ENCODE results near the gene PNKP. TPM values are rescaled to one million over a fixed set of nuclear protein-coding genes. Genes with fewer than 3 reads are reported as not detected.

The PNKP gene
- total and polyA plus RNA-seq, 2 of the 8 experiments (the other 6 are each of a cell fraction or from before 2014, with no cell fraction given) = 45.8 to 105 TPM

GRCh38 chr19:49837009-49837310, 30.4 kb downstream of the PNKP start:
- Histone ChIP-seq H2AK5ac (ENCODE audit: low read depth, low read length) (no peak overlapping the region), H3K4me2 (ENCODE audit: insufficient read depth in 1 of 2, low read depth in 2 of 2, low read length in 2 of 2) (no peak overlapping the region), H3K9ac (replicated peaks in 1 of 4; ENCODE audit: extremely low read depth in 1 of 4, low read depth in 3 of 4, low read length in 3 of 4) (no peak overlapping the region), H3K36me3 (ENCODE audit: control insufficient read depth in 2 of 4, insufficient read depth in 4 of 4, low read length in 3 of 4) (peaks cover 11 to 38% (median 28%) of the 10 kb centered on the region in 4 experiments; a peak in 6 of 8 replicates), H2BK15ac (ENCODE audit: low read length) (no peak overlapping the region), H3K4ac (replicated peaks; ENCODE audit: insufficient read length, low read depth, low read length) (no peak overlapping the region), H3K56ac (replicated peaks; ENCODE audit: insufficient read length, low read depth, low read length) (no peak overlapping the region), H2BK120ac (replicated peaks; ENCODE audit: low read depth, low read length) (no peak overlapping the region), H3K23me2 (ENCODE audit: low read depth, low read length) (no peaks in the 10 kb centered on the region), H2AFZ (ENCODE audit: low read length) (no peak overlapping the region), H2BK12ac (ENCODE audit: low read depth, low read length) (no peak overlapping the region), H3K27me3 (replicated peaks in 1 of 4; ENCODE audit: control insufficient read depth in 3 of 4, extremely low read depth in 1 of 4, insufficient read depth in 3 of 4, low read length in 3 of 4) (no peaks in the 10 kb centered on the region), H4K20me1 (replicated peaks in 1 of 2; ENCODE audit: control insufficient read depth in 1 of 2, insufficient read depth in 2 of 2, low read length in 2 of 2) (peaks cover 1 to 5% of the 10 kb centered on the region in 2 experiments), H2BK20ac (ENCODE audit: low read length) (no peak overlapping the region), H3K9me3 (ENCODE audit: insufficient read depth in 2 of 2, low read depth in 1 of 2, low read length in 1 of 2) (no peaks in the 10 kb centered on the region), H4K8ac (ENCODE audit: extremely low read depth, insufficient read depth, low read length) (no peak overlapping the region), H3K14ac (ENCODE audit: insufficient read length) (no peak overlapping the region), H3K79me1 (ENCODE audit: low read depth, low read length) (no peaks in the 10 kb centered on the region), H3K23ac (ENCODE audit: insufficient read length) (no peak overlapping the region), H2BK5ac (ENCODE audit: low read depth, low read length) (no peak overlapping the region), H3K27ac (ENCODE audit: low read depth, low read length) (no peak overlapping the region), H3K4me1 (replicated peaks in 1 of 4; ENCODE audit: control insufficient read depth in 3 of 4, insufficient read depth in 4 of 4, low read length in 3 of 4) (no peaks in the 10 kb centered on the region), H3K18ac (ENCODE audit: extremely low read depth, low read length) (no peak overlapping the region), H4K5ac (ENCODE audit: insufficient read length, low read depth, low read length) (no peak overlapping the region), H3K4me3 (ENCODE audit: extremely low read depth in 1 of 4, insufficient read depth in 2 of 4, low read depth in 3 of 4, low read length in 4 of 4) (no peak overlapping the region), H4K91ac (replicated peaks; ENCODE audit: insufficient read length, low read length) (no peak overlapping the region), H3K79me2 (ENCODE audit: control insufficient read depth in 1 of 2, insufficient read depth in 2 of 2, low read length in 2 of 2) (no peaks in the 10 kb centered on the region)
- POLR2A ChIA-PET (ENCODE audit: partially characterized antibody) = interaction anchor here (0.9 to 2.3 kb wide), 7 partner anchors 9 to 24 kb away, joined by 3 to 7 read pairs (median 4); no protein-coding TSS in a partner anchor
- TF ChIP-seq RAD21 (IDR thresholded peaks at IDR 0.05 in 1 of 2, conservative IDR thresholded peaks at IDR 0.05 in 1 of 2; ENCODE audit: low read depth in 2 of 2, low read length in 2 of 2) (no peak), BCL11A (IDR thresholded peaks at IDR 0.05; ENCODE audit: low read depth in 2 of 2, low read length in 2 of 2) (no peak), SUZ12 (IDR thresholded peaks at IDR 0.05; ENCODE audit: low read length) (no peak), KDM1A (IDR thresholded peaks at IDR 0.05; ENCODE audit: borderline replicate concordance, low read length) (no peak), SIX5 (IDR thresholded peaks at IDR 0.05; ENCODE audit: low read depth, low read length) (no peak), NANOG (IDR thresholded peaks at IDR 0.05; ENCODE audit: insufficient read depth, low read depth, low read length, poor library complexity, severe bottlenecking) (no peak), CHD2 (IDR thresholded peaks at IDR 0.05; ENCODE audit: low read length) (no peak), RBBP5 (IDR thresholded peaks at IDR 0.05; ENCODE audit: borderline replicate concordance, low read depth, low read length) (no peak)
- no peak for FAIRE-seq
- DNase-seq (ENCODE audit: low read depth in 1 of 2, low spot score in 2 of 2) = no peak
- WGBS, 2 experiments (ENCODE audit: extremely low coverage in 1 of 2, insufficient coverage in 1 of 2, insufficient read length in 1 of 2, insufficient replicate concordance in 2 of 2, low coverage in 1 of 2, low lambda C conversion rate in 2 of 2, missing lambda C conversion rate in 1 of 2) = 86% methylated on average over 5 of the region's 5 CpGs; no CpG with 5 or more reads in 1 of the 2 experiments
- CTCF ChIA-PET (ENCODE audit: partially characterized antibody) = interaction anchor here (0.9 to 1.0 kb wide), 3 partner anchors 8 to 153 kb away, joined by 3 to 4 read pairs (median 3); no protein-coding TSS in a partner anchor

Measured in H1 (cell line).